ENCODE measurements around the gene GPA33.

GRCh38 chr1:167086033-167086432, 4.1 kb downstream of the GPA33 start:
- TF ChIP-seq ARNTL (CRISPR knock-in tag; IDR thresholded peaks at IDR 0.05; ENCODE audit: borderline replicate concordance, low read depth) (no peak), PATZ1 (CRISPR knock-in tag; IDR thresholded peaks at IDR 0.05; ENCODE audit: borderline replicate concordance) (no peak), ESRRG (CRISPR knock-in tag; IDR thresholded peaks at IDR 0.05) (no peak), ZNF8 (CRISPR knock-in tag; IDR thresholded peaks at IDR 0.05) (no peak), RARB (CRISPR knock-in tag; IDR thresholded peaks at IDR 0.05) (no peak), GLIS3 (CRISPR knock-in tag; IDR thresholded peaks at IDR 0.05) (no peak), OSR1 (CRISPR knock-in tag; IDR thresholded peaks at IDR 0.05) (no peak), ZNF565 (CRISPR knock-in tag; conservative IDR thresholded peaks at IDR 0.05; ENCODE audit: low read depth) (no peak), SNAI2 (CRISPR knock-in tag; IDR thresholded peaks at IDR 0.05) (no peak), CSRNP3 (CRISPR knock-in tag; IDR thresholded peaks at IDR 0.05) (no peak), TCF4 (CRISPR knock-in tag; IDR thresholded peaks at IDR 0.05; ENCODE audit: borderline replicate concordance) (no peak), ZFP3 (CRISPR knock-in tag; IDR thresholded peaks at IDR 0.05) (no peak), ZFP30 (CRISPR knock-in tag; IDR thresholded peaks at IDR 0.05) (no peak), TOX (CRISPR knock-in tag; IDR thresholded peaks at IDR 0.05; ENCODE audit: borderline replicate concordance) (no peak)
